Stimulated activated CD4-positive, alpha-beta T cell treated with anti-CD3 and anti-CD28 coated beads, Interleukin-15, amount 100 ng/mL, for 24 hours (primary cell): ENCODE results near the gene PCID2.
A peak's percentile ranks its signal among the peaks of the same experiment; 100 is the strongest.

Experiments
- DNase-seq: peaks from one replicate; pipeline ENCODE4 v3.0.0-alpha.2; 2020

PCID2 gene

DNA sequence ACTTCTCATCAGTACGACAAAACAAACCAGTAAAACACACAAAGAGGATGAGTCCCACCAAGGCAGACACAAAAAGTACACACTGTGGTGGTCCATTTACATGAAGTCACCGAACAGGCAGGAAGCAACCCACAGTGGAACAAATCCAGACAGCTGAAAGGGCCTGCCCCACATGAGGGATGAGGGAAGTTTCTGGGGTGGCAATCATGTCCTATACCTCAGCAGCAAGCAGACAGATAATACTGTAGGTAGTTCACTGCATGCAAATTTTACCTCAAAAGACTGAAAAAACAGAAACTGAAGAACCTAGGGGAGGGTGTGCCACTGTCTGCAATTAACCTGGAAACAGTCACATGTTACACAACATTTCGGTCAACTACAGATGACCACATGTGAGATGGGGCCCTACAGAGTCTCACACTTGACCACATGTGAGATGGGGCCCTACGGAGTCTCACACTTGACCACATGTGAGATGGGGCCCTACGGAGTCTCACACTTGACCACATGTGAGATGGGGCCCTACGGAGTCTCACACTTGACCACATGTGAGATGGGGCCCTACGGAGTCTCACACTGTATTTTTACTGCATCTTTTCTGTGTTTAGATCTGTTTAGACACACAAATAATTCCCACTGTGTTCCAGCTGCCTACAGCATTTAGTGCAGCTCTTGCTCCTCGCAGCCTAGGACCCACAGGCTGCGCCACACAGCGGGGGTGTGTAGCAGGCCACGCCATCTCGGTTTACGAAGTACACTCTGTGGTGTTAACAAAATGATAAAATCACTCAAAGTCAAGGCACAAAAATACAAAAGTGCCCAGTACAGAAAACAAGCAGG lies 22.2 kb downstream of the PCID2 start:
- no peak for DNase-seq

DNA sequence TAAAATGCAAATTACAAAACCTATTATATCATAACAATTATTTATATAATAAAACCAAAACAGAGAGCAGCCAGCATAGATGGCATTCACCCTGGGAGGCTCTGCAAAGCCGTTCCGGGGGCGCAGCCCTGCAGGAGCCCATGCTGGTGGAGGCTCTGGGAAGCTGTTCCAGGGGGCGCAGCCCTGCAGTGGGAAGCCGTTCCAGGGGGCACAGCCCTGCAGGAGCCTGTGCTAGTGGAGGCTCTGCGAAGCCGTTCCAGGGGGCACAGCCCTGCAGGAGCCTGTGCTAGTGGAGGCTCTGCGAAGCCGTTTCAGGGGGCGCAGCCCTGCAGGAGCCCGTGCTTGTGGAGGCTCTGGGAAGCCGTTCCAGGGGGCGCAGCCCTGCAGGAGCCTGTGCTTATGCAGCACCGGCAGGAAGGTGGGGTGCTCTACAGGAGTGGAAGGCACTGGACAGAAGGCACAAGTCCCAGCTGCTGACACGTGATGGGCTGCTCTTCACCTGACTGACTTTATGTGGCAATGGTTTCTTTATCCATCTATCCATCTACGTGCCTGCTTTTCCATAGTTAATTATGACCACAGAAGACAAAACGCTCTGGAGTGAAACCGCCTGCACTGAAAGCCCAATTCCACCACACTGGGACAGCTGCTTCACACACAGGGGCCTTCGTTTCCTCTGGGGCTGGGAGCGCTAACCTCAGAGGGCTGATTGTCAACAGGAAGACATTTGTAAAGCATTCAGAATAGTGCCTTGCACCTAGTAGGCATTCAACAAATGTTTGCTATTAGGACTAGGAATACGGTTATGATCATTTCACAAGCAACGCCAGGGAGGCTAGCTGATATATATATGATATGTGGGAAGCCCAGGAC lies 23.7 kb downstream of the PCID2 start:
- peak; percentile 28 for DNase-seq

DNA sequence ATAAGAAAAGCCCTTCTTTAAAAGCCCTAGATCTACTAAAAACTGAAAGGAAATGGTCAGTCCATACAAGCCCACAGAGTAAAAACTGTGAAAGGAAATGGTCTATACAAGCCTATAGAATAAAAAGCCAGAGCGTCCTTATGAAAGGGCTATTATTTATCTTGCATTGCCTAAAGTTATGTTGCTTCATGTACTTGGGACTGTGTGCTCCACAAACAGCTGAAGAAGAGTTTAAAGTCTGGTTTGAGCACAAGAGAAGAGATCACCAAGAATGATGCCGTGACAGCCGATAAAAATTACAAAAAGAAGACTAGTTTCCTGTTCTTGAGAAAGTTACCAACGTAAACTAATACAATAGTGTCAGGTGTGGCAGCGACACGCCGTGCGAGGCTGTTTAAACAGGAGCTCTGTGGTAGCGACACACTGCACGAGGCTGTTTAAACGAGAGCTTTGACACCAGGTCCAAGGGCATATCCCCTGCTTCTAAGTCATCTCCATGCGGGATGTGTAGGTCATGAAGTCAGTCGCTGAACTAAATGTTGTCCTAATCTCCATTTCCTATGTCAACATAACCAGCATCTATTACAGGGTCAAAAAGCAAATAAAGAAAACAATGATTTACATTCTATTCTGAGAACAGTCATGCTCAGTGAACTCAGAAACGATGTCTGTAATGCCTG lies 24.9 kb downstream of the PCID2 start:
- DNase-seq, result no peak

DNA sequence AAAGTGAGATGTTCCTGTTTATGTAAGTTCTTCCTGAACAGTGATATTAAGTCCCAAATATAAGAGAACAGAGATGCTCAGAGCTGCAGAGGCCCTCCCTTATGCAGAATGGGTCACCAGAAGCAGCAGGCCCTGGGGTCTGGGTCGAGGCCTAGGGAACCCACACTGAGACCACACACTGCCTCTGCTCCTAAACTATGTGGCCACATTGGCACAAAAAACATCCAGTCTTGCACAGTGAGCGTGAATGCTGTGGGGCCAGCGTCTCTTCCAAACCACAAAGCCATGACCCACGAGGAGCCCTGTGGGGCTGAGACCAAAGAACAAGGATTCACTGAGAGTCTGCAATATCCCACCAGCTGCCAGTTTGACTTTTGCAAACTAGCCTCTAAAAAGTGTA lies 26.4 kb downstream of the PCID2 start:
- DNase-seq, result no peak

DNA sequence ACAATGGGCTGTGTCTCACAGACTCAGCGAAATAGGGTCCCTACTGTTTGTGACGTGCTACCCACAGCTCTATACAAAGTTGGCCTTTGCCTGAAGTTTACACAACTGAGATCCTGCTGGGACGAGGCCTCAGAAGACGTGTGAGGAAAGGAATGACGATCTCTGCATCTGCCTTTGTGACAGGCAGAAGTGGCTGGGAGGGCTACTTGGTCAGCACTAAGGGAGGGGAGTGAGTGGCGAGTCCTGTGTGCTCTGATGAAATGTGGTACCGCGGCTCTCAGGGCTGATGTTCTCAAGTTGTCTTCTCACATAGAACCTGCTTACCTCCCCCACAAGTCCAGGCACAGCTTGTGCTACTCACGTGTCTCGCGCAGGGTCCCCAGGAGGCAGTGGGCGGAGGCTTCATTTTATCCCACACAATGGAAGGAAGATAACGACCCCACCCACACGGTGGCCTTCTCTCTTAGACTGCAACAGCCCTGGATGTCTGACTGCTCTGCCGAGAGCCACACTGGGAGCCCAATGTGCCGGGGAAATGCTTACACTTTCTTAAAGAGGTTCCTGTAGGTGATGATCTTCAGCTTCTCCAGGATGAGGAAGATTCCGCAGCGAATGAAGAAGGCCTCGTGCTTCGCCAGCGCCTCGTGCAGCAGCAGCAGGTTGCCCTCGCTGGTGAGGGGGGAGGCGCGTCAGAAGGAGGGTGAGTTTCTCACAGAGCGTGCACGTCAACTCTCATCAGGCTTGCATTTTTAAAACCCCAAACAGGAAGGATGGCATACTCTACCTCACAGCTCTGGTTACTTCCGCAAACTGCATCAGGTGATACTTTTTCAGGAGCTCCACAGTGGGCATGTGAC lies 28.9 kb downstream of the PCID2 start:
- no peak for DNase-seq

DNA sequence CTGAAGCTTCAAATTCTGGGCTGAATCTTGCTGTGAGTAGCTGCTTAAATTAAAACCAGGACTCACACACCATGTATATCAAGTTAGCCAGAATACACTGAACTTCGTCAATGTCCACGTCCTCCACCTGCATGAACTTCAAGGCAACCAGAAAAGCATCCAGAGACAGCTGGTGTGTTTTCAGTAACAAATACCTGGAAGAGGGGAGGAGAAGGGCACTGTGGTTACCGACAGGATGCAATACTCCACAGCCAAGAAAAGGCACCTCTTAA lies 29.6 kb downstream of the PCID2 start:
- no peak for DNase-seq

DNA sequence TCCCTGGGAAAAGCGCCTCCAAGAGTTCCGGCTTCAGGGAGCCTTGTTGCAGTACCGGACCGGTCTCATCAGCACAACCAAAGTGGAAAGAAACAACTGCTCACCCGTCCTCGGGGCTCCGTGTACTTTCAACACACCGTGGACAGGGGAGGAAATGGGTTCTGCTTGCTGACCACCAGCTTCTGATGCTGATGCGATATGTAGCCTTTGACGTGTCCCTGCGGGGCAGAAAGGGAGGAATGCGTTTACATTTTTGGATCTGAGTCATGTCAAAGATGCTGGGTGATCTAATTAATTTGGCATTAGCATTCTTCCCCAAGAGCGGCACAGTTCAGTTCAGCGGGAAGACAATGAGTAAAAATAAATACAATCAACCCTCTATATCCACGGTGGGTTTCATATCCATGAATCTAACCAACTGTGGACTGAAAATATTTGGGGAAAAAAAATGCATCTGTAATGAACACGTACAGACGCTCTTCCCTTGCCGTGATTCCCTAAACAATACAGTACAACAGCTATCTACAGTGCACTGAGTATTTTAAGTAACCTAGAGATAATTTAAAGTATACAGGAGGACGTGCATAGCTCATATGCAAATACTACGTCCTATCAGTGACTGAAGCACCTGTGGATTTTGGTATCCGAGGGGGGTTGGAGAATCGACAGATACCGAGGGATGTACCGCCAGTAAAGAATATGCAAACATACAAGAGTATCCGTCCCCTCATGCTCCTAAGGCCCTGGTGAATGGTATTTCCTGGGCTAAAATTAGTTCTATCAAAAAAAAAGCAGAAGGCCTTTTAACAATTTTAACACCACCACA lies 30.2 kb downstream of the PCID2 start:
- no peak for DNase-seq

DNA sequence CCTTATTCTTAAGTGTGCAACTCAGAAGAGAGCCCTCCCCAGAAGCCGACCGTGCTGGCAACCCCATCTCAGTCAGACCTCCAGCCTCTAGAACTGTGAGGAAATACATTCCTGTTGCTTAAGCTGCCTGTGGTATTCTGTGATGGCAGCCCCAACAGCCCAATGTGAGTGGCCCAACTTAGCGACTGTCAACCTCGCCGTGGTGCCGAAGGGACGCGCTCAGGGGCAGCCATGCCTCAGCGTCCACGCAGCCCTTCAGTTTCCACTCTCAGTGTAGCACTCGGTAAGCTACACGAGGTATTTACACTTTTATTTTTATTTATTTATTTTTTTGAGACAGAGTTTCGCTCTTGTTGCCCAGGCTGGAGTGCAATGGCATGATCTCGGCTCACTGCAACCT lies 31.6 kb downstream of the PCID2 start:
- no peak for DNase-seq

DNA sequence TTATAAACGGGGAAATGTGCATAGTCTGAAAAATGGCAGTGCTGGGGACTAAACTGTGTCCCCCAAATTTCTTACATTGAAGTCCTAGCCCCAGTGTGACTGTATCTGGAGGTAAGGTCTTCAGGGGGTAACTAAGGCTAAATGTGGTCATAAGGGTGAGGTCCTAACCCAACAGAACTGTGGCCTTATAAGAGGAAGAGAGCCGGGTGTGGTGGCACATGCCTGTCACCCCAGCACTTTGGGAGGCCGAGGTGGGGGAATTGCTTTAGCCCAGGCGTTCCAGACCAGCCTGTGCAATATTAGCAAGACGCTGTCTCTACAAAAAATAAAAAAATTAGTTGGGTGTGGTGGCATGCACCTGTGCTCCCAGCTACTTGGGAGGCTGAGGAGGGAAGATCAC lies 32.2 kb downstream of the PCID2 start:
- peak; percentile 58 for DNase-seq

DNA sequence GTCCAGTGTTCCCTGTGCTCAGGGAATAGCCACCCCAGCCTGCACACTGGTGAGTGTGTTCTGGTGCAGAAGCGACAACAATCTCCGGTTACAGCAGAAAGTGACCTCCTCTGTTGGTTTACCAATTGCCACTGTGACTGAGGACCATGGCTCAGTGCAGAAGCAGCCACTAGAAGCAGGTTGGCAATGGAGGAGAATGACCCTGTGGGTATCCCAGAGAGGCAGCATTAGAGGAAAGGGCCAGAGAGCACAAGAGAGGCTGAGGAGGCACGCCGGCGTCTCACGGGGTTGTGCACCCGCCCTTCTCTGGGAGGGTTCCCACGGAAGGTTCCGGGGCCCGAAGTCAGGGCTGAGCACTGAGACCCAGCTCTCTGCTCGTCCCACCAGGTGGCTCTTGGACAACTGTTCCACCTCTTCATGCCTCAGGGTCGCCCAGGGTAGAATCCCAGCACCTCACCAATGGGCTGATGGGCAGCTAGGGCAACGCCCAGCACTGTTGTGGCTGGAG lies 36.0 kb downstream of the PCID2 start:
- no peak for DNase-seq

DNA sequence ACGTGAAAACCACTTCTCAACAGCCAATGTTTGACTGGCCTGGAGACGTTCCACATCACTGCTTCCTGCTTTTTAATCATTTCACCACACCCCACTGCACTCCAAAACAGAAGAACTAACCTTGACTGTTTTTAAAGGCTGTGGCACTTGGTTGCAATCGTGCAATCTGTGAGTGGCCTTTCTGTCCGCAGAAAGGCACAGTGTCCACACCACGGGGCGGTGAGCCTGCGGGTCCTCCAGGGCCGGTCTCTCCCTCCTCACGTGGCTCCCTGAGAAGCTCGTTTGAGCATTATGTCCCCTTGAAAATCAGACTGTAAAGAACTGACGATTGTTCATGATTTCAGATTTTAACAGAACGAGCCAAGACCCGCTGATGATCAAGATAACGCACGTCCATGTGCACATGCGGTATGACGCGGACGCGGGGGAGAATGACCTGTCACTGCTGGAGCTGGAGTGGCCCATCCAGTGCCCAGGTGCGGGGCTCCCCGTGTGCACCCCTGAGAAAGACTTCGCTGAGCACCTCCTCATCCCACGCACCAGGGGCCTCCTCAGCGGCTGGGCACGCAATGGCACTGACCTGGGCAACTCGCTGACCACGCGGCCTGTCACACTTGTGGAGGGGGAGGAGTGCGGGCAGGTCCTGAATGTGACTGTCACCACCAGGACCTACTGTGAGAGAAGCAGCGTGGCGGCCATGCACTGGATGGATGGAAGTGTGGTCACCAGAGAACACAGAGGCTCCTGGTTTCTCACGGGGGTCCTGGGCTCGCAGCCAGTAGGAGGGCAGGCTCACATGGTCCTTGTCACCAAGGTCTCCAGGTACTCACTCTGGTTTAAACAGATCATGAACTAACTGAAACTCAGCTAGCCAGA lies 37.0 kb downstream of the PCID2 start:
- no peak for DNase-seq

DNA sequence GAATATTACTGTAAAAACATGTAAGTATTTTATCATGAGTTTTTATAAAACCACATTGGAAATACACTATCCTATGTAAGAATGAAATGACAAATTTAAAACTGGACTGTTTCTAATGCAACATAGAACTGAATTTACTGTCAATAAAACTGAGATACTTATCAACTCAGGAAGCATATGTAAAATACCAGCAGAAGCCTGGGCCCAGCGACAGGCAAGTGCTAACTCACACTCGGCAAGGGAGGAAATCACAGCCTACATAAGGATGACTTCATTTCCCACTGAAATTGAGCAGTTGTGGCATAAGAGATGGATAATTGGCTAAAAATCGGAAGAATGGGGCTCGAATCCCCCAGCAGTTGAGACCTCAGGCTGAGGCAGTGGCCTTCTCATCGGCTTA lies 38.0 kb downstream of the PCID2 start:
- DNase-seq, result no peak

DNA sequence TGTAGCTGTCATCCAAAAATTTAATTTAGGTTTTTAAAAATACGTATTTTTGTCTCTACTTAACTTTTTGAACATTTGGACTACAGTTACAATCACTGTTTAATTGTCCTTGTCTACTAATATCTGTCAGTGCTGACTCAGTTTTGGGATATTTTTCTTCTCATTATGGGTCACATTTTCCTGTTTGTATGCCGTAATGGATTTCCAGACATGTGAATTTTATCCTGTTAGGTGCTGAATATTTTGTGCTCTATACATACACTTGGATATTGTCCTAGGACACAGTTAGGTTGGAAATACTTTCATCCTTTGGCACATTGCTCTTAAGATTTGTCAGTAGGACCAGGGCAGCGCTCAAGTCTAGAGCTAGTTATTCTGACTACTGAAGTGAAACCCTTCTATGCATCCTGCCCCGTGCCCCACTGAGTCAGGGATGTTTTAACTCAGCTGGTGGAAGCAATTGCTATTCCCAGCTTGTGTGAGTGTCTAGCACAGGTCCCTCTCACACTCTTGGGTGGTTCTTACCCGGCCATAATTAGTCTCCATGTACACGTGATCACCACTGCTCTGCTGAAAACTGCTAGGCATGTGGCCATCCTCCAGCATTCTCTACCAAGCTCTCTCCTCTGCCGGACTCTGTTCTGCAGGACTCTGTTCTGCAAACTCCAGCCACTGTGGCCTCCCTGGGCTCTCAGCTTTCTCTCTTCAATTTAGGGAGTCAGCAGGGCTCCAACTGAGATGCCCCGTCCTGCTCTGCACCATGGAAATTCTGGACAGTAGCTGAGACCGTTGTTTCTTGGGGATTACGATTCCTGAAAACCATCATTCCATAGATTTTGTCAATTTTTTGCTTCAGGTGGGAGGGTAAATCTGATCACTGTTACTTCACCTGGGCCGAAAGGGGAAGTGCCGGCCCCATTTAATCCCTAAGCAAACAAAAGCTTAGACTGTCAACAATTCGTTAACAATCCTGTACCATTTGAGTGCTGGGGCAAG lies 38.9 kb downstream of the PCID2 start:
- no peak for DNase-seq

DNA sequence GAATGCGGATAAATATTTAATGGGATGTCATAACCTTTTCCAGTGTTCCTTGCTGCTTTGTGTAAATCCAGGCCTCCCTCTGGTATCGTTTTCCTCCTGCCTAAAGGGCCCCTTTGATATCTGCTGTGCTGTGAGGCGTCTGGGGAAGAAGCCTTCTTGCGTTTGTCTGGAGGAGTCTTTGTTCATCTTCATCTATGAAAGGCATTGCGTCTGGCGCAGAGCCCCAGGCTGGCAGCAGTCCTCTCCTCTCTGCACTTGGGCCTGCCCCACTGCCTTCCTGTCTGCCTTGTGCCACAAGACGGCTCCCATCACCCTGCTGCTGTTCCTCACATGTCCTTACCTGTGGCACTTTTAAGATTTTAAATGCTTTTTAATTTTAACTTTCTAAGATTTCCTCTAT lies 40.3 kb downstream of the PCID2 start:
- no peak for DNase-seq

DNA sequence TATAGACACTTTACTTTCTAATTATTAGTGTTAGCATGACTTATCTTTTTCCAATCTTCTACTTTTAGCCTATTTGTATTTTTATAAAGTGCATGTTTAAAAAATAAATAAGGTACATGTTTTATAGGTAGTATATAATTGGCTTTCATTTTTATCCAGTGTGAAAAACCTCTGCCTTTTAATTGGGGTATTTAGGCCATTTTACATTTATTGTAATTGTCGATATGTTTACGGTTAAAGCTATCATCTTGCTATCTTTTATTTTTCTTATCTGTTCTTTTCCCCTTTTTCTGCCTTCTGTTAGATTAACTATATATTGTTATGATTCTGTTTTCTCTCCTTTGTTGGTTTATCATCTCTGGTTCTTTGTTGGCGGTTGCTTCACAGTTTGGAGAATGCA lies 40.9 kb downstream of the PCID2 start:
- no peak for DNase-seq

DNA sequence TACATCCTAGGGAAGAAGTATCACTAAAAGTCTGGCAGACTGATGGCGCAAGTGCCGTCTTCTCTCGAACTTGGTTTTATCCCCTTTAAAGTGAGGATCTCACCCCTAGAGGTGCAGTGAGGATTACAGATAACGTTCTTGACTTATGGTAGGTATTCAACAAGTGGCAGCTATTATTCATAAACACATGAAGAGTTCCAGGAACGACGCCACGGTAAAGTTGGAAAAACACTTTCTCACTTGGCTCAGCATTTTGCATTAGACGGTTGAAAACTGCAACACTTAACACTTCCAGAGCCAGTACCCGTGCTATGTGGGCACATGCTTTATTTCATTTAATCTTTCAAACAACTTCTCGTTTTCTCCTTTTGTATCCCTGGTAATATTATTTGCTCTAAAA lies 41.3 kb downstream of the PCID2 start:
- no peak for DNase-seq

DNA sequence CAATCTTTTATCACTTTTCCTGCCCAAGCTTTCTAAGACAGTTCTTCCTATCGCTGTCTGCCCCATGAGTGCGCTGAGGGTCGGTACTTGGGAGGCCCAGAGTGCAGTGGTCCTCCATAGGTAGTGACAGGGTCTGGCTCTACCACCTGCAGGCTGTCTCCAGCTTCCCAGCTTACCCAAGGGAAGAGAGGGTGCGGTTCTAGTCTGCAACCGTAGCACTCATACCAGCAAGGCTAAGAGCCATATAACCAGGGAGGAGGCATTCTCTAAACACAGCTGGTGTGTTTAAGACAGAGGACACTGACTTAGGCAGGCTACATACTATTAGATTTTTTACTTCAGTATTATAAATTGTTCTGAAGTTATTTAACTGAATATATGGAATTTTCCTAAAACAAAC lies 41.8 kb downstream of the PCID2 start:
- DNase-seq, result no peak

DNA sequence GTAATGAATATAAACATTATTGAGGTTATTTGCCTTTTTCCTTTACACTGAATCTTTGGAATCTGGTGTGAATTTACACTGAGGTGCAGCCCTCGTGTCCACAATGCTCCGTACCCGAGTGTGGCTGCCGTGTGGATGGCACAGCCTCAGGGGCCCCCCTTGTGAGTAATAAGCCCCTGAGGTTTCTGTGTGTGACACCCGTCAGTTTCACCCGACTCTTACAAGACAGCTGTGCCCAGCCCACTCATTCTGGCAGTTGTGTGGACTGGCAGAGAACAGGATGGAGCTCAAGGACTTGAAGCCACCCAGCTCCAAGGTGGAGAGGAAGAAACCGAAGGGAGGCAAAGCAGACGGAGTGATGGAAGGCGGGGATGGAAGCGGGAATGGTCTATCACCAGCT lies 42.2 kb downstream of the PCID2 start:
- DNase-seq, result peak; percentile 26

DNA sequence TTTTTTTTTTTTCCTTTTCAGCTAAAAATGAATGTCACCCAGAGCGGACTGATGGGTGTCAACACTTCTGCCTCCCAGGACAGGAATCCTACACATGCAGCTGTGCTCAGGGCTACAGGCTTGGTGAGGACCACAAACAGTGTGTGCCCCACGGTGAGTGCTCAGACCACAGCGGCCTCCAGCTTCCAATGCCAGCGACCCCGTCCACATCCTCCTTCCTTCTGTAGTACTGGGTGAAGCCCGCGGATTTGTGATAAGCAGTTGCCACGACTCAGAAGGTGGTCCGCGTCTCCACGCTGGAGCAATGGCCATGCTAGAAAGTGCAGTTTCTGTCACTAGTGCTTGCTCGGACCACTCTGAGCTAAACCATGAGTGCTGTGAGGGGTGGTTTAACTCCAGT lies 44.0 kb downstream of the PCID2 start:
- DNase-seq, result no peak
